ENCODE results near the gene SOST.

The SOST gene

GRCh38 chr17:43710101-43710500 is 48.5 kb downstream of the SOST start:
- Mint-ChIP-seq H3K9me3 (no peaks in the 10 kb centered on the region), H3K36me3 (ENCODE audit: low read depth) (no peaks in the 10 kb centered on the region), H3K4me3 (no peak overlapping the region), H3K27me3 (ENCODE audit: low read depth) (peaks cover 65% of the 10 kb centered on the region), H3K4me1 (peaks cover 18% of the 10 kb centered on the region), H3K27ac (no peak overlapping the region)
- TF ChIP-seq CTCF (IDR thresholded peaks at IDR 0.05; ENCODE audit: unreplicated experiment in 3 of 3): no peak

GRCh38 chr17:43709210-43709609 is 49.4 kb downstream of the SOST start:
- Mint-ChIP-seq H3K27me3 (ENCODE audit: low read depth) (peaks cover 57% of the 10 kb centered on the region), H3K9me3 (no peaks in the 10 kb centered on the region), H3K4me3 (no peak overlapping the region), H3K36me3 (ENCODE audit: low read depth) (no peaks in the 10 kb centered on the region), H3K4me1 (peaks cover 13% of the 10 kb centered on the region), H3K27ac (no peak overlapping the region)
- TF ChIP-seq CTCF (IDR thresholded peaks at IDR 0.05; ENCODE audit: unreplicated experiment in 3 of 3): no peak

GRCh38 chr17:43707184-43707583 is 51.4 kb downstream of the SOST start:
- Mint-ChIP-seq H3K27me3 (ENCODE audit: low read depth) (peaks cover 42% of the 10 kb centered on the region), H3K4me1 (peaks cover under 1% of the 10 kb centered on the region), H3K9me3 (no peaks in the 10 kb centered on the region), H3K4me3 (no peak overlapping the region), H3K27ac (no peak overlapping the region), H3K36me3 (ENCODE audit: low read depth) (no peaks in the 10 kb centered on the region)
- TF ChIP-seq CTCF (IDR thresholded peaks at IDR 0.05; ENCODE audit: unreplicated experiment in 3 of 3): no peak

GRCh38 chr17:43706235-43706634 is 52.4 kb downstream of the SOST start:
- TF ChIP-seq CTCF (IDR thresholded peaks at IDR 0.05; ENCODE audit: unreplicated experiment in 3 of 3): no peak
- peaks cover 33% of the 10 kb centered on the region for H3K27me3 Mint-ChIP-seq (ENCODE audit: low read depth)
- H3K4me1 Mint-ChIP-seq: no peaks in the 10 kb centered on the region
- no peak overlapping the region for H3K27ac Mint-ChIP-seq
- no peaks in the 10 kb centered on the region for H3K36me3 Mint-ChIP-seq (ENCODE audit: low read depth)
- H3K4me3 Mint-ChIP-seq: no peak overlapping the region
- no peaks in the 10 kb centered on the region for H3K9me3 Mint-ChIP-seq

Data from nephron (organoid).